GM18499 (cell line): ENCODE measurements around the gene FIS1.
A peak's percentile ranks its signal among the peaks of the same experiment; 100 is the strongest.
"Not testable (repeated sequence)": the region's sequence is repeated elsewhere in the genome, so short reads cannot be mapped to it uniquely, and the experiment has no call there.

ENCODE experiments used
- ATAC-seq: cut with Tn5 transposase; IDR thresholded peaks from one replicate; pipeline ENCODE4 v1.9.1; 2021; ENCODE audit warnings: moderate number of reproducible peaks; ENCODE audit not compliant: insufficient read depth, unreplicated experiment

FIS1 gene

GRCh38 chr7:101264102-101264706 lies 19.3 kb upstream of the FIS1 start:
- not testable (repeated sequence) for ATAC-seq

GRCh38 chr7:101258243-101258731 lies 13.4 kb upstream of the FIS1 start:
- no peak for ATAC-seq

- ATAC-seq = no peak
Observed at GRCh38 chr7:101255796-101256195, 10.9 kb upstream of the FIS1 start.

GRCh38 chr7:101253199-101253598 lies 8.3 kb upstream of the FIS1 start:
- not testable (repeated sequence) for ATAC-seq

GRCh38 chr7:101251871-101252659 lies 7.2 kb upstream of the FIS1 start:
- peak; percentile 84 for ATAC-seq

- no peak for ATAC-seq
Observed at GRCh38 chr7:101250324-101250723, 5.4 kb upstream of the FIS1 start.

- no peak for ATAC-seq
Observed at GRCh38 chr7:101248276-101248675, 3.4 kb upstream of the FIS1 start.

- no peak for ATAC-seq
Observed at GRCh38 chr7:101245147-101245668, 327 bp upstream of the FIS1 start.

GRCh38 chr7:101243646-101244374 lies 1.1 kb downstream of the FIS1 start:
- ATAC-seq = no peak

GRCh38 chr7:101241443-101242349 lies 3.2 kb downstream of the FIS1 start:
- no peak for ATAC-seq

GRCh38 chr7:101241015-101241363 lies 3.9 kb downstream of the FIS1 start:
- no peak for ATAC-seq

GRCh38 chr7:101240226-101241014 lies 4.5 kb downstream of the FIS1 start:
- no peak for ATAC-seq

GRCh38 chr7:101239951-101240220 lies 5.0 kb downstream of the FIS1 start:
- no peak for ATAC-seq

GRCh38 chr7:101239191-101239950 lies 5.5 kb downstream of the FIS1 start:
- no peak for ATAC-seq

- ATAC-seq = no peak
Observed at GRCh38 chr7:101238226-101239182, 6.4 kb downstream of the FIS1 start.

- ATAC-seq = no peak
Observed at GRCh38 chr7:101237206-101238067, 7.4 kb downstream of the FIS1 start, which contains the start of gene CLDN15. Gene CLDN15, minus strand, starts transcription at chr7:101237802. Its CDS starts 221 bp downstream, at chr7:101237581.
